Keratinocyte (primary cell): ENCODE data around the gene C15orf40. TPM values are rescaled to one million over a fixed set of nuclear protein-coding genes. Genes with fewer than 3 reads are reported as not detected.

Experiments used
- DNase-seq: peaks from one replicate; pipeline ENCODE4 v3.0.0-alpha.2; 2011; ENCODE audit warnings: low read depth, missing footprints, low spot score
- FAIRE-seq: peaks from 2 replicates; lab custom pipeline; 2011; peaks lifted over from hg19 to GRCh38; lab: Jason Lieb, UNC
- H2AFZ ChIP-seq: 2 replicates; pipeline ENCODE4 v1.6.0; 2012; ENCODE audit warnings: low read length, control low read depth, inconsistent platforms; ENCODE audit not compliant: control insufficient read depth
- H3K27ac ChIP-seq: 2 replicates; pipeline ENCODE4 v1.5.1; 2011; ENCODE audit warnings: low read length; ENCODE audit not compliant: control insufficient read depth, insufficient read depth
- H3K27me3 ChIP-seq: 3 replicates; pipeline ENCODE4 v1.6.0; 2011; ENCODE audit warnings: low read length; ENCODE audit not compliant: control insufficient read depth, insufficient read depth; ENCODE audit errors: extremely low read depth
- H3K36me3 ChIP-seq, 2 experiments: 2 replicates in 1 of 2; 3 replicates in 1 of 2; pipeline ENCODE4 v1.5.1; 2011; ENCODE audit warnings: low read length in 2 of 2, mild to moderate bottlenecking in 1 of 2; ENCODE audit not compliant: control insufficient read depth in 2 of 2, insufficient read depth in 2 of 2; ENCODE audit errors: extremely low read depth in 1 of 2
- H3K4me1 ChIP-seq: 3 replicates; pipeline ENCODE4 v1.5.1; 2011; ENCODE audit warnings: low read length; ENCODE audit not compliant: control insufficient read depth, insufficient read depth; ENCODE audit errors: extremely low read depth
- H3K4me2 ChIP-seq: 3 replicates; pipeline ENCODE4 v1.6.0; 2011; ENCODE audit warnings: low read depth, low read length; ENCODE audit not compliant: control insufficient read depth, insufficient read depth; ENCODE audit errors: extremely low read depth
- H3K4me3 ChIP-seq, 3 experiments: fragments of 200-600 bp in 1 of 3; sonication (generic) in 1 of 3; 2 replicates in 2 of 3; 3 replicates in 1 of 3; pipeline ENCODE4 v1.5.1; 2011 to 2016; ENCODE audit warnings: low read length in 3 of 3, mild to moderate bottlenecking in 3 of 3, control low read depth in 2 of 3, inconsistent platforms in 1 of 3, low read depth in 1 of 3, mixed read lengths in 1 of 3, mixed run types in 1 of 3, moderate library complexity in 1 of 3; ENCODE audit not compliant: control insufficient read depth in 2 of 3, insufficient read depth in 2 of 3; ENCODE audit errors: extremely low read depth in 1 of 3
- H3K79me2 ChIP-seq: 2 replicates; pipeline ENCODE4 v1.6.0; 2012; ENCODE audit warnings: low read length; ENCODE audit not compliant: control insufficient read depth, insufficient read depth
- H3K9ac ChIP-seq: 3 replicates; pipeline ENCODE4 v1.6.0; 2011; ENCODE audit warnings: low read length; ENCODE audit not compliant: control insufficient read depth, insufficient read depth; ENCODE audit errors: extremely low read depth
- H3K9me1 ChIP-seq: 3 replicates; pipeline ENCODE4 v1.6.0; 2011; ENCODE audit warnings: low read length; ENCODE audit not compliant: control insufficient read depth, insufficient read depth; ENCODE audit errors: extremely low read depth
- H3K9me3 ChIP-seq: 2 replicates; pipeline ENCODE4 v1.5.1; 2012; ENCODE audit warnings: low read depth, low read length; ENCODE audit not compliant: control insufficient read depth
- H4K20me1 ChIP-seq: 3 replicates; pipeline ENCODE4 v1.6.0; 2011; ENCODE audit warnings: low read length; ENCODE audit not compliant: control insufficient read depth, insufficient read depth; ENCODE audit errors: extremely low read depth
- CTCF ChIP-seq, 3 experiments: IDR thresholded peaks in 1 of 3; conservative IDR thresholded peaks in 1 of 3; optimal IDR thresholded peaks in 1 of 3; 2 replicates in 2 of 3; 3 replicates in 1 of 3; pipeline versions ENCODE3 to v1.5.1; 2011; ENCODE audit warnings: low read length in 3 of 3, mild to moderate bottlenecking in 3 of 3, moderate library complexity in 2 of 3, control low read depth in 1 of 3, inconsistent platforms in 1 of 3; ENCODE audit not compliant: insufficient read depth in 2 of 3; ENCODE audit errors: extremely low read depth in 1 of 3
- EZH2 ChIP-seq: IDR thresholded peaks from one replicate; pipeline ENCODE4 v1.6.1; 2012; ENCODE audit warnings: inconsistent platforms, mild to moderate bottlenecking, low read length, moderate library complexity
- dilution Hi-C: fragments of 300-500 bp; cut with MboI; formaldehyde crosslinking; loops from one replicate; pipeline ENCODE4 v1.7.0; 2020; ENCODE audit warnings: low sequenced_read_pairs; ENCODE audit not compliant: extremely low pct_ligation_motif_present
- polyA minus RNA-seq, 3 experiments: library from RNA; depleted of rRNA, polyadenylated mRNA; stranded (reverse); fragments of >200 nt; gene quantifications; 1 replicate in 1 of 3; 2 replicates in 1 of 3; 3 replicates in 1 of 3; pipeline ENCODE4 v1.2.3, GENCODE V29; 2011
- polyA plus RNA-seq, 5 experiments: library from polyadenylated mRNA; depleted of rRNA in 3 of 5; stranded (reverse) in 3 of 5; stranded (forward) in 1 of 5; unstranded in 1 of 5; fragments of >200 nt; gene quantifications; 1 replicate in 1 of 5; 2 replicates in 3 of 5; 3 replicates in 1 of 5; pipeline versions ENCODE4 v1.2.1 to v1.2.3, GENCODE V29; 2011 to 2012; ENCODE audit warnings: missing spikeins in 2 of 5, low read depth in 1 of 5, low replicate concordance in 1 of 5

The C15orf40 gene
- polyA plus RNA-seq (26.6 to 28.7 TPM (median 28.6 TPM) in 3 replicates), polyA minus RNA-seq (4.1 to 6.5 TPM (median 6.0 TPM) in 3 replicates)
- 7.1 TPM for polyA plus RNA-seq (2011; ENCODE audit: low read depth)
- polyA plus RNA-seq (2011; cell fraction: cytosol; rRNA removed) = 15.5 and 21.1 TPM in 2 replicates
- polyA plus RNA-seq (2011; cell fraction: nucleus; rRNA removed) = 8.3 and 9.3 TPM in 2 replicates
- polyA plus RNA-seq (2012; ENCODE audit: low replicate concordance) = 19.2 and 41.8 TPM in 2 replicates
- polyA minus RNA-seq (2011; cell fraction: cytosol; rRNA and poly(A)+ RNA removed) = 11.9 TPM
- 5.1 and 8.0 TPM in 2 replicates for polyA minus RNA-seq (2011; cell fraction: nucleus; rRNA and poly(A)+ RNA removed)

- Histone ChIP-seq H3K27ac (peak within 1 kb of the TSS; percentile 74), H3K36me3 (peaks cover 9 to 15% of the 10 kb centered on the region in 2 experiments), H3K9me3 (no peaks in the 10 kb centered on the region), H3K4me3 (peak within 1 kb of the TSS; percentile 77 to 94 (median 86)), H3K9me1 (no peaks in the 10 kb centered on the region), H3K27me3 (no peaks in the 10 kb centered on the region), H4K20me1 (no peaks in the 10 kb centered on the region), H3K4me2 (peak within 1 kb of the TSS; percentile 93), H3K9ac (peak within 1 kb of the TSS; percentile 82), H2AFZ (peak within 1 kb of the TSS; percentile 92), H3K4me1 (peaks cover 14% of the 10 kb centered on the region), H3K79me2 (peaks cover 26% of the 10 kb centered on the region)
- no peak for FAIRE-seq
- dilution Hi-C loops = no loop called here
- peak; percentile 66 for DNase-seq
- TF ChIP-seq EZH2 (no peak), CTCF (optimal IDR thresholded peaks at IDR 0.05 in 1 of 3, IDR thresholded peaks at IDR 0.05 in 1 of 3, conservative IDR thresholded peaks at IDR 0.05 in 1 of 3; ENCODE audit: extremely low read depth in 1 of 3, insufficient read depth in 2 of 3, low read length in 3 of 3) (peak; percentile 37 to 93 (median 67))
These were observed at the start of gene C15orf40 for GRCh38 chr15:83011271-83012075. Gene C15orf40, minus strand, starts transcription at chr15:83011639. Its CDS starts 32 bp downstream, at chr15:83011607.

DNA sequence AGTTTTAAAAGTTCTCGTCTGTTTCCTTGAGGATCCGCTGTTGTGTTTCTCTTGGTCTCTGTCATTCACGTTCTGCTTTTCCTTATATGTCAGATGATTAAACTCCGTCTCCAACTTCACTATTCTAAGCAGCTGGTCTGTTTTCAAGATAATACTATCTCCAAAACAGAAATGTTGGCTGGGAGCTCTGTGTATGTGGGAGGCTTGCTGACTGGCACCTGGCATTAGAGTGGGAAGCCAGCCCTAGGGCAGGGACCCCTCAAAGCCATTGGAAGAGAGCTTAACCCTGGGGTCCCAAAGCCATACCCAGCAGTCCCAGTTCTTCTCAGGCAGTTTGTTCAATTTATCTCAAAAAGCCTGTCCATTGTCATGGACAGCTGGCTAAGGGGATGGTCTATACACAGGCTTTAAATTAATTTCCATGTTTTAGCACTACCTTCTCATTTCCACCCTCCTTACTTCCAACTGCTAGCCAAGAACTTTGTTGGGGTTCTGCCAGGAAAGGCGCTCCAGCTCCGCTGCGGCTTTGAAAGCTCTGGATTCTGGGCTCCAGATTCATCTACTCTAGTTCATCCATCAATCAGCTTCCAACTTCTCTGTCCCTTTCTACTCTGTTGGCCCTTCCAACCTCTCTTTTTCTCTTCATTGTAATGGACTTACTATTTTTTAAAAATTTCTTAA lies 46.4 kb upstream of the C15orf40 start:
- Histone ChIP-seq H3K27me3 (no peaks in the 10 kb centered on the region), H3K79me2 (peaks cover 59% of the 10 kb centered on the region), H3K9ac (no peak overlapping the region), H4K20me1 (peaks cover 11% of the 10 kb centered on the region), H3K27ac (no peak overlapping the region), H3K4me2 (no peak overlapping the region), H2AFZ (no peak overlapping the region), H3K4me1 (peaks cover 11% of the 10 kb centered on the region), H3K9me1 (no peaks in the 10 kb centered on the region), H3K36me3 (peaks cover 6 to 10% of the 10 kb centered on the region in 2 experiments), H3K9me3 (no peaks in the 10 kb centered on the region), H3K4me3 (no peak overlapping the region)
- dilution Hi-C loops = no loop called here
- TF ChIP-seq CTCF (optimal IDR thresholded peaks at IDR 0.05 in 1 of 3, IDR thresholded peaks at IDR 0.05 in 1 of 3, conservative IDR thresholded peaks at IDR 0.05 in 1 of 3; ENCODE audit: extremely low read depth in 1 of 3, insufficient read depth in 2 of 3, low read length in 3 of 3) = no peak
- TF ChIP-seq EZH2 = no peak
- no peak for DNase-seq
- no peak for FAIRE-seq
